Bronchial epithelial cell (primary cell): ENCODE data around the gene RAD18. TPM values are rescaled to one million over a fixed set of nuclear protein-coding genes. Genes with fewer than 3 reads are reported as not detected.

Experiments
- DNase-seq: peaks from one replicate; pipeline ENCODE4 v3.0.0-alpha.2; 2010; ENCODE audit warnings: low read depth
- FAIRE-seq: peaks from 2 replicates; lab custom pipeline; 2011; peaks lifted over from hg19 to GRCh38; lab: Jason Lieb, UNC
- H3K27me3 ChIP-seq: 2 replicates; pipeline ENCODE4 v1.5.1; 2011; ENCODE audit warnings: low read length; ENCODE audit not compliant: control insufficient read depth, insufficient read depth
- H3K36me3 ChIP-seq: 2 replicates; pipeline ENCODE4 v1.5.1; 2011; ENCODE audit warnings: low read length; ENCODE audit not compliant: control insufficient read depth, insufficient read depth
- H3K4me3 ChIP-seq: 2 replicates; pipeline ENCODE4 v1.5.1; 2011; ENCODE audit warnings: mild to moderate bottlenecking, low read depth, low read length, control low read depth
- total RNA-seq: library from RNA; depleted of rRNA; stranded (reverse); fragments of >200 nt; gene quantifications from 2 replicates; pipeline ENCODE4 v1.2.1, GENCODE V29; 2014
- TF ChIP-seq, protein P1 (sequence below): IDR thresholded peaks from 2 replicates; pipeline ENCODE4 v1.5.1; 2011; ENCODE audit warnings: mild to moderate bottlenecking, moderate library complexity, low read length, control low read depth, inconsistent platforms; ENCODE audit not compliant: insufficient read depth, severe bottlenecking

RAD18 gene
- total RNA-seq, 1 donor from 2014 or later: 3.9 TPM

DNA sequence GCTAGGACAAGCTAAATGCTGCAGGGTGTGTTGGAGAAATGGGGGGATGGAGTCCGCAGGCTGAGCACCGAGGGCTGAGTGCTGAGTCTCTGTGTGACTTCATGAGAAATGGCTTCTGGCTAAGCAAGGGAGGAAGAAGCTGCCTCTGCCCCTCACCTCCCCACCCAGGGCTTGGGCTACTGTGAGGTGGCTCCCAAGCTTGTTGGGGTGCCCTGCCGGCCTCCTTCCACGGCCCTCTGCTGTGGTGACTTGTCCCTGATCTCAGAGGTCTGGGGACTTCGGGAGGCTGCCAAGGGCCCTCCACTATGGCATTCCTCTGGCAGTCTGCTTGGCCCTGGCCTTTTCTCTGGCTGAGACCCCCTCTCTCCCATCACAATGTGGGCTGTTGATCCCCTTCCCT is 30.1 kb upstream of the RAD18 start:
- FAIRE-seq (no peak), DNase-seq (no peak)
- no peak overlapping the region for H3K4me3 ChIP-seq
- H3K27me3 ChIP-seq: no peaks in the 10 kb centered on the region
- TF ChIP-seq, protein P1, sequence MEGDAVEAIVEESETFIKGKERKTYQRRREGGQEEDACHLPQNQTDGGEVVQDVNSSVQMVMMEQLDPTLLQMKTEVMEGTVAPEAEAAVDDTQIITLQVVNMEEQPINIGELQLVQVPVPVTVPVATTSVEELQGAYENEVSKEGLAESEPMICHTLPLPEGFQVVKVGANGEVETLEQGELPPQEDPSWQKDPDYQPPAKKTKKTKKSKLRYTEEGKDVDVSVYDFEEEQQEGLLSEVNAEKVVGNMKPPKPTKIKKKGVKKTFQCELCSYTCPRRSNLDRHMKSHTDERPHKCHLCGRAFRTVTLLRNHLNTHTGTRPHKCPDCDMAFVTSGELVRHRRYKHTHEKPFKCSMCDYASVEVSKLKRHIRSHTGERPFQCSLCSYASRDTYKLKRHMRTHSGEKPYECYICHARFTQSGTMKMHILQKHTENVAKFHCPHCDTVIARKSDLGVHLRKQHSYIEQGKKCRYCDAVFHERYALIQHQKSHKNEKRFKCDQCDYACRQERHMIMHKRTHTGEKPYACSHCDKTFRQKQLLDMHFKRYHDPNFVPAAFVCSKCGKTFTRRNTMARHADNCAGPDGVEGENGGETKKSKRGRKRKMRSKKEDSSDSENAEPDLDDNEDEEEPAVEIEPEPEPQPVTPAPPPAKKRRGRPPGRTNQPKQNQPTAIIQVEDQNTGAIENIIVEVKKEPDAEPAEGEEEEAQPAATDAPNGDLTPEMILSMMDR: no peak
- peaks cover 28% of the 10 kb centered on the region for H3K36me3 ChIP-seq

DNA sequence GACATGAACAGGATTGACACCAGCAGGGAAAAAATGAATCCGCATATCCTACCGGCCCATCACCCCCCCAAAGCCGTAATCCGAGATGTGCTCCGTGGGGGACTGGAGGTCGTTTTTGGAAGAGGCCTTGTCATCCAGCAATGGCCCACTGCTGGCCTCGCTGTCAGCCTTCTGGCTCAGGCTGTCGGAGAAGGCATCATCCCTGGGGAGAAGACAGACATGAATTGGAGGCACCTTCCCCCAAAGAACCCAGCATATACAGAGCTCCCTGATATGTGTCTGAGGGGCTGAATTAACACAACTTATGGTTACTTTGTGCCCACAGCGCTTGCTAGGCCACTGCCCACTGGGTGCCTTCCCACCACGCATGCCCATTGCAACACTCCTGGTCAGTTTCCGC is 29.6 kb upstream of the RAD18 start:
- H3K27me3 ChIP-seq: no peaks in the 10 kb centered on the region
- H3K36me3 ChIP-seq: peaks cover 28% of the 10 kb centered on the region
- TF ChIP-seq, protein P1: no peak
- FAIRE-seq (no peak), DNase-seq (no peak)
- no peak overlapping the region for H3K4me3 ChIP-seq

DNA sequence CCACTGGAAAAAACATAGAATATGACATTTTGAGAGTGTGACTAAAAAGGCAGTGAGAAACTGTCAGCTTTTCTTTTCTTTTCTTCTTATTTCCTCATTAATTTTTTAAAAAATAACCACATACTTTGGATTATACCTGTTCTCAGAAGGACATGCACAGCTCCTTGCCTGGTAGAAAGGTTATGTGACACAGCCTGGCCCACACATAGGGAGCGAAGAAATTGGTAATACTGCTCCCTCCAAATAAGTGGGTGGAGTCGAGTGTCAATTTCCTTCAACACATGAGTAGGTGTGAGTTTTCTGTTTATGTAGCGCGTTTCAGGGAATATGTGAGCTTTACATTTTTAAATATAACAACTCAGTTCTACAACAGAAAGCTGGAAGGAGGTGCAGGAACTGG is 28.9 kb upstream of the RAD18 start:
- Histone ChIP-seq H3K27me3 (no peaks in the 10 kb centered on the region), H3K4me3 (no peak overlapping the region), H3K36me3 (peaks cover 28% of the 10 kb centered on the region)
- FAIRE-seq (no peak), DNase-seq (no peak)
- TF ChIP-seq, protein P1: no peak

DNA sequence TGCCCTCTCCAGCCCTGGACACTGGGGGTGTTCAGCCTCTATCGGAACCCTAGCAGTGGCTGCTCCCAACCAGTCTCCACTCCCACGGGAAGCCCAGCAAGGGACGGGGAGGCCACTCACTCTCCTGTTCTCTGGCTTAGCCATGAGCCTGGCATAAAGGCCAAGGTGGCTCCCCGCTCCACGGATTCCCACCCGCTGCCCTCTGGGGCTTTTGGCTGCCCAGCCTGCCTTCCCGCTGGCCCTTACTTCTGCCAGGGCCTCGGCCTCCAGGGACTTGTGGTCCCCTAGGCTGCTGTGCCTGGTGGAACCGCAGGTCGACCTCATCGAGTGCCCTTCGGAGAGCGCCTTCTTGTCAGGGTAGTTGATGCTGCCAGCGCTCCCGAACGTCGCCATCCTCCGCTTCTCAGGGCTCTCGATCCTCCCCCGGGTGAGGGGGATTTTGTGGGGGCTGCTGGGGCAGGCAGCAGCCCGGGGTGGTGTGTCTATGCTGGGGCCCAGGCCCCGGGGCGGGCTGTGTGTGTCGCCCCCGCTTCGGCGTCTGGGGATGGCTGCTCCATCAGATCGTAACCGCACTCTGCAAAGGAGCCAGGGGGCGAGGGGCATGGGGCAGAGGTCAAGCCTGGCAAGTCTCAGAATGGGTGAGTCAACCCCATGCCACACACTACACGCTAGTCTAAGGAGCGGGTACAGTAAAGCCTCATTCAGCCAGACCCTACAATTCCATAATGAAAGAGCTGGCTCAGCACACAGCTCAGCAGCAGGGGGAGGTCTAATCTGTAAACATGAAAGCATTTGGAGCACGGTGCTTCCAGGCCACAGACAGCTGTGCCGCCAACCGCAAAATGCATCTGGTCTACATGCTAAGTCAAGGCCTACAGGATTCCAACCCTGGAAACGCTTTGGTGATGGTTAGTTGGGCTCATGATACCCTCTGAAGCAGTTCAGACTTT is 27.3 kb upstream of the RAD18 start:
- H3K27me3 ChIP-seq: no peaks in the 10 kb centered on the region
- TF ChIP-seq, protein P1: no peak
- no peak for FAIRE-seq
- DNase-seq: no peak
- no peak overlapping the region for H3K4me3 ChIP-seq
- peaks cover 21% of the 10 kb centered on the region for H3K36me3 ChIP-seq

DNA sequence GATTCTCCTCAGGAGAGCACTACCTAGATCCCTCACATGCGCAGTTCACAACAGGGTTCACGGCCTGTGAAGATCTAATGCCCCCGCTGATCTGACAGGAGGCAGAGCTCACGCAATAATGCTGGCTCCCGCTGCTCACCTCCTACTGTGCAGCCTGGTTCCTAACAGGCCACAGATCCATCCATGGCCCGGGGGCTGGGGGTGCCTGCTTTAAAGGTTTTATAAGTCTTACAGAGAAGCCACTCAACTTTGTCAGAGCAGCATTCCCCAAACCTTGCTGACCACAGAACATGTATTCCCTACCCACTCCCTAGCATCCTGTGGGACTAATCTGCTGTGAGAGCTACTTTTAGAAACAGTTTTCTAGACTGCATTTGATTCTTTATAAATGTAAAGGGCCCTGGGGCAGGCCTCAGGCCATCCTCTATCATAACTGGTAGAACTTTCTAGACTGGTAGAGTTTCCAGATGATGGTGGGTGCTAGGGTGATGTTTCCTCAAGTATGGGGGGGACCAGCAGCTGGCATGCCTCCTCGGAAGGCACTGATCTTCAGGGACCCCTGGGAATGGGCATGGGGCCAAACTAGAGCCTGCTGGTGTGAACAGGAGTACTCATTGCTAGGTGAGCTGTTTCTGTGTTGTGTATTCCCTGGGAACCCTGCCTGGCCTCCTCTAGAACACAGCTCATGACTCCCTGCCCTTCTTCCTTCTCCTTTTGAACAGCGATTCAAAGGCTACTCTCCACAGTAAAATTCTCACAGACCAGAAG is 25.7 kb upstream of the RAD18 start:
- no peak for DNase-seq

More for the DNA sequence above, 25.7 kb upstream of the RAD18 start:
- FAIRE-seq: no peak
- Histone ChIP-seq H3K36me3 (peaks cover 19% of the 10 kb centered on the region), H3K27me3 (no peaks in the 10 kb centered on the region), H3K4me3 (no peak overlapping the region)
- TF ChIP-seq, protein P1: no peak
